Neural crest cell (in vitro differentiated cells): Measurements from ENCODE around the gene TCEAL8. TPM values are rescaled to one million over a fixed set of nuclear protein-coding genes. Genes with fewer than 3 reads are reported as not detected.

Experiments used
- DNase-seq: peaks from one replicate; pipeline ENCODE4 v3.0.0; 2021; ENCODE audit warnings: low read depth, mixed read lengths, low spot score
- H3K27ac Mint-ChIP-seq: one replicate; pipeline ENCODE4 v1.8.0; 2021; ENCODE audit warnings: mild to moderate bottlenecking, mixed read lengths; ENCODE audit not compliant: unreplicated experiment
- H3K27me3 Mint-ChIP-seq: 2 replicates; pipeline ENCODE4 v1.8.0; 2021; ENCODE audit warnings: low read depth, mild to moderate bottlenecking, mixed read lengths
- H3K36me3 Mint-ChIP-seq: 2 replicates; pipeline ENCODE4 v1.8.0; 2021; ENCODE audit warnings: low read depth, mild to moderate bottlenecking, mixed read lengths
- H3K4me1 Mint-ChIP-seq: 2 replicates; pipeline ENCODE4 v1.8.0; 2021; ENCODE audit warnings: mixed read lengths
- H3K4me3 Mint-ChIP-seq: one replicate; pipeline ENCODE4 v1.8.0; 2021; ENCODE audit warnings: mild to moderate bottlenecking, mixed read lengths
- H3K9me3 Mint-ChIP-seq: 2 replicates; pipeline ENCODE4 v1.8.0; 2021; ENCODE audit warnings: mixed read lengths
- CTCF ChIP-seq: fragments of 200-600 bp; sonication (generic); conservative IDR thresholded peaks from 2 replicates; pipeline ENCODE4 v1.5.0; 2021; ENCODE audit warnings: antibody characterized with exemption, mild to moderate bottlenecking
- total RNA-seq: library from RNA; stranded (reverse); gene quantifications from 2 replicates; pipeline ENCODE4 v1.2.1, GENCODE V29; 2021

Gene TCEAL8
- total RNA-seq, 1 donor from 2014 or later = 58.0 TPM

- H3K27ac Mint-ChIP-seq = no peak overlapping the region
- H3K4me1 Mint-ChIP-seq = no peaks in the 10 kb centered on the region
- no peak for TF ChIP-seq CTCF
- no peak overlapping the region for H3K4me3 Mint-ChIP-seq
- H3K27me3 Mint-ChIP-seq = peaks cover 3% of the 10 kb centered on the region
- H3K9me3 Mint-ChIP-seq = peaks cover 5% of the 10 kb centered on the region
- H3K36me3 Mint-ChIP-seq = no peaks in the 10 kb centered on the region
- DNase-seq = no peak
Observed at GRCh38 chrX:103275947-103276567, 21.1 kb upstream of the TCEAL8 start.

- Mint-ChIP-seq H3K9me3 (peaks cover 4% of the 10 kb centered on the region), H3K4me1 (no peaks in the 10 kb centered on the region), H3K36me3 (no peaks in the 10 kb centered on the region), H3K27ac (no peak overlapping the region), H3K27me3 (peaks cover 3% of the 10 kb centered on the region), H3K4me3 (no peak overlapping the region)
- no peak for TF ChIP-seq CTCF
- no peak for DNase-seq
Observed at GRCh38 chrX:103274284-103274683, 19.3 kb upstream of the TCEAL8 start.

- H3K27ac Mint-ChIP-seq = no peak overlapping the region
- peaks cover 4% of the 10 kb centered on the region for H3K9me3 Mint-ChIP-seq
- TF ChIP-seq CTCF = no peak
- H3K36me3 Mint-ChIP-seq = peaks cover 4% of the 10 kb centered on the region
- no peak for DNase-seq
- H3K4me3 Mint-ChIP-seq = no peak overlapping the region
- peaks cover 19% of the 10 kb centered on the region for H3K4me1 Mint-ChIP-seq
- H3K27me3 Mint-ChIP-seq = peaks cover 4% of the 10 kb centered on the region
Observed at GRCh38 chrX:103258275-103258674, 3.3 kb upstream of the TCEAL8 start.

- Mint-ChIP-seq H3K9me3 (no peaks in the 10 kb centered on the region), H3K27ac (no peak overlapping the region), H3K36me3 (peaks cover 4% of the 10 kb centered on the region), H3K4me1 (peaks cover 19% of the 10 kb centered on the region), H3K4me3 (no peak overlapping the region), H3K27me3 (no peaks in the 10 kb centered on the region)
- TF ChIP-seq CTCF = no peak
- no peak for DNase-seq
Observed at GRCh38 chrX:103256651-103257050, 1.7 kb upstream of the TCEAL8 start.

- H3K36me3 Mint-ChIP-seq = peaks cover 4% of the 10 kb centered on the region
- H3K27ac Mint-ChIP-seq = peak overlapping the region; percentile 99
- H3K4me1 Mint-ChIP-seq = peaks cover 19% of the 10 kb centered on the region
- no peaks in the 10 kb centered on the region for H3K27me3 Mint-ChIP-seq
- peak overlapping the region; percentile 95 for H3K4me3 Mint-ChIP-seq
- DNase-seq = peak; percentile 20
- H3K9me3 Mint-ChIP-seq = no peaks in the 10 kb centered on the region
- TF ChIP-seq CTCF = no peak
Observed at GRCh38 chrX:103254171-103254824, 657 bp downstream of the TCEAL8 start.
